Measurements from ENCODE around the gene ZSCAN5A.
"Not testable (repeated sequence)": the region's sequence is repeated elsewhere in the genome, so short reads cannot be mapped to it uniquely, and the experiment has no call there.

- not testable (repeated sequence) for TF ChIP-seq POLR2A, CTCF (IDR thresholded peaks at IDR 0.05)
Measured at GRCh38 chr19:56337077-56337476, 22.4 kb upstream of the ZSCAN5A start.

All from uterus (tissue), 2 donors.